D721Med (cell line): Measurements from ENCODE around the gene NRXN3.

Experiments
- DNase-seq: peaks from one replicate; pipeline ENCODE4 v3.0.0; 2011; ENCODE audit warnings: low spot score; ENCODE audit not compliant: insufficient read length
- FAIRE-seq: peaks from 2 replicates; lab custom pipeline; 2011; peaks lifted over from hg19 to GRCh38; lab: Jason Lieb, UNC
- TF ChIP-seq, protein P1 (sequence below): IDR thresholded peaks from 2 replicates; pipeline ENCODE4 v1.5.1; 2012; ENCODE audit warnings: mild to moderate bottlenecking, control low read depth; ENCODE audit not compliant: insufficient read depth; ENCODE audit errors: missing control alignments

The NRXN3 gene

DNA sequence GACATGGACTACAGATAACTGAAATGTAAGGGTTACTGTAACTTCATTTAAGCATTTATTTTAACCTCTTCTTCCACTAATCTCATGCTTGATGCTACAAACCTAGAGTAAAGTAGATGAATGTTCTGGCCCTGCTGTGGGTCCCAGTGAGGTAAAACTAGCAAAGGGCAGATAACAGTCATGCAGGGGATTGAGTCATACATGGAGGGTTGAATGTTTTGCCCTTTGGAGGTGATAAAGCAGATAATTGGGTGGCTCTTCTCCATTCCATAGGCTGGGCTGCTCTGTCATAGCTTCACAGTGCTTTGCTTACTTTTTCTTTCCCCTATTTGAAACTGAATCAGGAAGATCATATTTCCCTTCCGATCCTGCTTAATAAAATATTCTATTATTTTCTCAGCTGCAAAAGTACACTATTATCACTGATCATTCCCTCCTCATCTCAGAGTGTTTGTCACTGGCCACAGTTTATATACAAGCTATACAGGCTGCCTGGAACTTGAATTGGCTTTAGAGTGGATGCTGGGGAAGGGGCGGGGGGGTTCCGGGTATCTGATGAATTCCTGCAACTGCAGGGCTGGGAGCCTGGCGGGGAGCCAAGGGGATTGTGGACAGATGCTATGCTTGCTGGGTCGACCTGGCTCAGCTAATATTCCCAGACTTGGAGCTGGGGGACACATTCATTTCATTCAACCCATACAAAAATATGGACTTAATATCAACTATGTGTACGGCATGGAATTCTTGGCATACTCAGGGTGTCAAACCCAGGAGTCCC lies 235.1 kb downstream of the NRXN3 start:
- FAIRE-seq (no peak), DNase-seq (no peak)
- TF ChIP-seq, protein P1, sequence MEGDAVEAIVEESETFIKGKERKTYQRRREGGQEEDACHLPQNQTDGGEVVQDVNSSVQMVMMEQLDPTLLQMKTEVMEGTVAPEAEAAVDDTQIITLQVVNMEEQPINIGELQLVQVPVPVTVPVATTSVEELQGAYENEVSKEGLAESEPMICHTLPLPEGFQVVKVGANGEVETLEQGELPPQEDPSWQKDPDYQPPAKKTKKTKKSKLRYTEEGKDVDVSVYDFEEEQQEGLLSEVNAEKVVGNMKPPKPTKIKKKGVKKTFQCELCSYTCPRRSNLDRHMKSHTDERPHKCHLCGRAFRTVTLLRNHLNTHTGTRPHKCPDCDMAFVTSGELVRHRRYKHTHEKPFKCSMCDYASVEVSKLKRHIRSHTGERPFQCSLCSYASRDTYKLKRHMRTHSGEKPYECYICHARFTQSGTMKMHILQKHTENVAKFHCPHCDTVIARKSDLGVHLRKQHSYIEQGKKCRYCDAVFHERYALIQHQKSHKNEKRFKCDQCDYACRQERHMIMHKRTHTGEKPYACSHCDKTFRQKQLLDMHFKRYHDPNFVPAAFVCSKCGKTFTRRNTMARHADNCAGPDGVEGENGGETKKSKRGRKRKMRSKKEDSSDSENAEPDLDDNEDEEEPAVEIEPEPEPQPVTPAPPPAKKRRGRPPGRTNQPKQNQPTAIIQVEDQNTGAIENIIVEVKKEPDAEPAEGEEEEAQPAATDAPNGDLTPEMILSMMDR, result no peak

DNA sequence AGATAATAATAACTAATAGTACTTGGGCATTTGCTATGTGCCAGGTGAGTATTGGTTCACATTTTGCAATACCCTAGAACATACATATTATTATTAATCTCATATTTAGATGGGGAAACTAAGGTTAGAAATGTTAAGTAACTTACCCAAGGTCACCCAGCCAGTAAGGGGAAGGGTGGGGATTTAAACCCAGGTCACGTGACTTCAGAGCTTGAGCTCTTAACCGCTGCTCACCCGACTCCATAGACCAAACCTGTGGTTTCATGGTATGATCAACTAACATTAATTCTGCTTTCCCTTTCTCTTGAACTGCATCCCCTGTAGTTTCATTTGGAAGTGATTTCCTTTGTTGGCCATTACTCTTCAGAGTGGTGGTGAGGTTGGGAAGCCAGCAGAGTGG lies 242.3 kb downstream of the NRXN3 start:
- DNase-seq (no peak), FAIRE-seq (no peak)
- TF ChIP-seq, protein P1, result no peak

DNA sequence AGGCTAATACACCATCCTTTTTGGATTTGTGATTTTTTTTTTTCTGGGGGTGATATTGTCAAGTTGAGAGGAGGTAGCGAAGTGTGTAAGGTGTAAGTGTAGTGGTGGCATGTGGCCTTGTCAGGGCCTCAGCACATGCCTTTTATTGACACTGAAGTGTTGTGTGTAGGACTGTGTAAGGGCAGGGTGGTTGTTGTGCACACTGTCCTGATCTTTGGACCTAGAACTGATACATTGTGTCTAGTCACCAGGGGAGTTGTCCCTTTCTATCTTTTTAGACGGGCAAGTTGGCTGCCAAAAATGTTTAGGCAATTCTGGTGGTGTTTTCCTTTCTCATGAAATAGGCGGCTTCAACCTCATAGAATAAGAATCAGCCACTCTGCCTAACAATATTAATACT lies 244.0 kb downstream of the NRXN3 start:
- no peak for DNase-seq
- TF ChIP-seq, protein P1, result no peak
- no peak for FAIRE-seq

DNA sequence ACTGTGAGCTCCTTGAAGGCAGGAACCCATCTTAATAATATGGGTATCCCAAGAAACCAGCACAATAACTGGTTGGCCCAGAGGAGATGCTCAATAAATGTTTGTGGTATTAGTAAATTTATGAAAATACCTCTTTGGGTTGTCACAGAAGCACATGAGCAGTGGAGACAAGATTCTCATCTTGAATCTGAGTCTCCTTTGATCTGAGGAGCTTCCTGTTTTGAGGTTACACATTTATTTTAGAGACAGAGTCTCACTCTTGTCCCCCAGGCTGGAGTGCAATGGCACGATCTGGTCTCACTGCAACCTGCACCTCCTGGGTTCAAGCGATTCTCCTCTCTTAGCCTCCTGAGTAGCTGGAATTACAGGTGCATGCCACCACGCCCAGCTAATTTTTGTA lies 247.4 kb downstream of the NRXN3 start:
- DNase-seq (no peak), FAIRE-seq (no peak)
- TF ChIP-seq, protein P1, result no peak

DNA sequence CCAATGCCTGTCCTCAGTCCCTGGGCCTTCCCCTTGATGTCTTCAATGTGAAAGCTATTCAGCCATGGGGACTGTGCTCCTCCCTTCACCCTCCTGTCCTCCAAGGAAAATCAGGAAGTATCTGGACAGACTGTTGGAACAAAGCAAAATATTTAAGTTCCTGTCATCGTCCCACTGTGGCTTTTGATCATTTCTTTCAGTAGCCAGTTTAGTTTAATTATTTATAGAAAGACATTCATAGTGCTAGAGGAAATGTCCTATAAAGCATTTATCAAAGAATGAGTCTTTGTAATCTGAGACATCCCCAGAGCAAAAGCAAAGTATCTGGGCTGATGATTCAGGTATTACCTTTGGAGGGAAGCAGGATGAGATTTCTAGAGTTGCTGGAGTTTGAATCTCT lies 254.1 kb downstream of the NRXN3 start:
- FAIRE-seq (no peak), DNase-seq (no peak)
- TF ChIP-seq, protein P1, result no peak

DNA sequence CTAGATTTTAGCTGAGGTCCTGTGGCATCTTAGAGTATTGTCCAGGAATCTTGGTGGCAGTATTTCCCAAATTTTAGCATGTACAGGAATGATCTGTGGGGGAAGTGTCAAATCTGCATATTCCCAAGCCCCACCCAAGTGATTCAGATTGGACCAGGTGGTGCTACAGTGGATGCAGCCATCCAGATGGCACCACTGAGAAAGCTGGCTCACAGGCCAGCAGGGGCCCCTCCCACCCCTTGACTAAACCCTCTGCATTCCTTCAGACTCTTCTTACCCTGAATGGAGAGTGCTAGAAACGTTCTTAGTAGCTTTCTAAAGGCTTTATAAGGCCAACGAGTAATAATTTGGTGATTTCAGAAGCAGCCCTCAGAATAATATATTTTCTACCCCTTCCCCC lies 255.2 kb downstream of the NRXN3 start:
- TF ChIP-seq, protein P1, result no peak
- FAIRE-seq, result no peak
- no peak for DNase-seq

DNA sequence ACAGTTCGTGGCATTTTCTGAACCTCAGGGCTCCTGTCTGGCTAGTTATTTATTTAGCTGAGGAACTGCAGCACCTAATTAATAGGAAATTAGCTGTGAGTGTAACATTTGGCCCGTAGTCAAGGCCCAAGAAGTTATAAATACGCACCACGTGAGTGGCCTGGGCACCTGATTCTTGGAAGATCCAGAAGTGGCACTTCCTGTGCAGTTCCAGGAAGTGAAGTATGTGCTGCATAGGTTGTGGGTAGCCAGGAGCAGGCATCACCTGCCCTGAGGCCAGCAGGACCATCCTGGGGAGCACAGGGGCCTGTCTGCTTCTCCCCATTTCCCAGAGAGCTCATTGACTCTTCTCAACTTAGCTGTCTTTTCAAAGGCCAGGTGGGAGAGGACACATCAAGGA lies 255.6 kb downstream of the NRXN3 start:
- FAIRE-seq, result no peak
- DNase-seq, result no peak
- TF ChIP-seq, protein P1, result no peak
